ENCODE measurements around the gene PDE7B. TPM values are rescaled to one million over a fixed set of nuclear protein-coding genes. Genes with fewer than 3 reads are reported as not detected.

PDE7B gene
- total RNA-seq, 2 experiments from 2014 or later = not detected

DNA sequence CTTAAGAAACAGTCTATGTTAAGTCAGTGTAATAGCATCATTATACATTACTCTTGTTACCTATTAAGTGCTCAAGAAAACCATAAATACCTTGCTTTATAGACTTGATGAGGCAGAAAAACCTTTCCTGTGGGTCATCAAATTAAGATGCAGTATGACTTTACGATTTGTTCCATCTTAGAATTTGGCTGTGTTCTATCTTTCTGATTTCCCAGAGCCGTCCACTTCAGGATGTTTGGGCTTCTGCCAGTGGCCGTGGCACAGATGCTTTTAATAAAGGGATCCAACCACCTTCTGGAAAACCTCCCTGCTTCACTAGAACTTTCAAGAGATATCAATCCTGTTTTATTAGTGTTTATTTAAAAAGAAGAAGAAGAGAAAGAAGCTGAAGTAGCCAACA lies 71.2 kb downstream of the PDE7B start:
- intact Hi-C loops (cut with micrococcal nuclease; ENCODE audit: unreplicated experiment) = no loop called here
- no peaks in the 10 kb centered on the region for H3K9me2 ChIP-seq (ENCODE audit: insufficient read depth, low read length)
- no peaks in the 10 kb centered on the region for H4K20me1 ChIP-seq (ENCODE audit: insufficient read depth, low read length)
- no peak for DNase-seq (ENCODE audit: low spot score)
- H3K27ac ChIP-seq (ENCODE audit: low read depth, low read length, poor library complexity, severe bottlenecking) = no peak overlapping the region
- ChIA-PET POLR2A (interaction anchor here (0.5 kb wide), 1 partner anchor 252 kb away, joined by 3 read pairs; no protein-coding TSS in a partner anchor), CTCF (ENCODE audit: unreplicated experiment) (no interaction called here)
- no peaks in the 10 kb centered on the region for H3K4me1 ChIP-seq (ENCODE audit: insufficient read depth, low read length, poor library complexity, severe bottlenecking)
- H3K9me3 ChIP-seq (ENCODE audit: low read length) = no peaks in the 10 kb centered on the region
- no peak overlapping the region for H3K4me2 ChIP-seq (ENCODE audit: low read length)
- H2AFZ ChIP-seq (ENCODE audit: low read length) = no peak overlapping the region
- H3K36me3 ChIP-seq (ENCODE audit: insufficient read depth, low read length) = no peaks in the 10 kb centered on the region
- no peak overlapping the region for H3K4me3 ChIP-seq (ENCODE audit: low read depth, low read length, poor library complexity, severe bottlenecking)
- H3K79me2 ChIP-seq (ENCODE audit: insufficient read depth, low read depth, low read length) = no peaks in the 10 kb centered on the region
- TF ChIP-seq EZH2phosphoT487 (IDR thresholded peaks at IDR 0.05; ENCODE audit: borderline replicate concordance, low read depth, low read length) = no peak
- TF ChIP-seq, protein P1, sequence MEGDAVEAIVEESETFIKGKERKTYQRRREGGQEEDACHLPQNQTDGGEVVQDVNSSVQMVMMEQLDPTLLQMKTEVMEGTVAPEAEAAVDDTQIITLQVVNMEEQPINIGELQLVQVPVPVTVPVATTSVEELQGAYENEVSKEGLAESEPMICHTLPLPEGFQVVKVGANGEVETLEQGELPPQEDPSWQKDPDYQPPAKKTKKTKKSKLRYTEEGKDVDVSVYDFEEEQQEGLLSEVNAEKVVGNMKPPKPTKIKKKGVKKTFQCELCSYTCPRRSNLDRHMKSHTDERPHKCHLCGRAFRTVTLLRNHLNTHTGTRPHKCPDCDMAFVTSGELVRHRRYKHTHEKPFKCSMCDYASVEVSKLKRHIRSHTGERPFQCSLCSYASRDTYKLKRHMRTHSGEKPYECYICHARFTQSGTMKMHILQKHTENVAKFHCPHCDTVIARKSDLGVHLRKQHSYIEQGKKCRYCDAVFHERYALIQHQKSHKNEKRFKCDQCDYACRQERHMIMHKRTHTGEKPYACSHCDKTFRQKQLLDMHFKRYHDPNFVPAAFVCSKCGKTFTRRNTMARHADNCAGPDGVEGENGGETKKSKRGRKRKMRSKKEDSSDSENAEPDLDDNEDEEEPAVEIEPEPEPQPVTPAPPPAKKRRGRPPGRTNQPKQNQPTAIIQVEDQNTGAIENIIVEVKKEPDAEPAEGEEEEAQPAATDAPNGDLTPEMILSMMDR (conservative IDR thresholded peaks at IDR 0.05; ENCODE audit: low read length) = no peak
- BruUV-seq (replicated peaks) = no TSS peak

DNA sequence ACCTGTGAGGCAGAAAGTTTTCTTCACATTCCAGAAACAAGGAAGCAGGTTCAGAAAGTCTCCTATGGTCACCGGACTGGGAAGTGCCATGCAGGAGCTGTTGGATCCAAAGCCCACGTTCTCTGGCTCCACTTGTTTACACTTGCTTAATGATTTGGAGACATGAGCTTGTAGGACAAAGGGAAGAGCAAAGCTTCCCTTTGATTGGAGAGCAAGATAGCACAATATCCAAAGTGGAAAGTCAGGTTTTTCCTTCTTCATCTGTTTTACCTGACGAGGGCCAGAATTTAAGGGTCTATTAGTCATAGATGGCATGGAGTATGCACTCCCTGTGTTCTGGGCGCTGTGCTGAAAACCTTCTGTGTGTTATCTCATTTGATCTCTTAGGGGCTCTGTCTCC lies 81.2 kb downstream of the PDE7B start:
- H2AFZ ChIP-seq (ENCODE audit: low read length) = no peak overlapping the region
- no peaks in the 10 kb centered on the region for H3K9me3 ChIP-seq (ENCODE audit: low read length)
- H3K4me3 ChIP-seq (ENCODE audit: low read depth, low read length, poor library complexity, severe bottlenecking) = no peak overlapping the region
- intact Hi-C loops (cut with micrococcal nuclease; ENCODE audit: unreplicated experiment) = no loop called here
- no peaks in the 10 kb centered on the region for H3K4me1 ChIP-seq (ENCODE audit: insufficient read depth, low read length, poor library complexity, severe bottlenecking)
- TF ChIP-seq EZH2phosphoT487 (IDR thresholded peaks at IDR 0.05; ENCODE audit: borderline replicate concordance, low read depth, low read length) = no peak
- TF ChIP-seq, protein P1 (conservative IDR thresholded peaks at IDR 0.05; ENCODE audit: low read length) = no peak
- no peak for DNase-seq (ENCODE audit: low spot score)
- no peak overlapping the region for H3K4me2 ChIP-seq (ENCODE audit: low read length)
- H3K36me3 ChIP-seq (ENCODE audit: insufficient read depth, low read length) = no peaks in the 10 kb centered on the region
- no TSS peak for BruUV-seq (replicated peaks)
- CTCF ChIA-PET (ENCODE audit: unreplicated experiment) = no interaction called here
- H3K9me2 ChIP-seq (ENCODE audit: insufficient read depth, low read length) = no peaks in the 10 kb centered on the region
- no peaks in the 10 kb centered on the region for H3K79me2 ChIP-seq (ENCODE audit: insufficient read depth, low read depth, low read length)
- no peak overlapping the region for H3K27ac ChIP-seq (ENCODE audit: low read depth, low read length, poor library complexity, severe bottlenecking)
- no peaks in the 10 kb centered on the region for H4K20me1 ChIP-seq (ENCODE audit: insufficient read depth, low read length)
- POLR2A ChIA-PET = interaction anchor here (0.6 kb wide), 1 partner anchor 175 kb away, joined by 4 read pairs; no protein-coding TSS in a partner anchor

DNA sequence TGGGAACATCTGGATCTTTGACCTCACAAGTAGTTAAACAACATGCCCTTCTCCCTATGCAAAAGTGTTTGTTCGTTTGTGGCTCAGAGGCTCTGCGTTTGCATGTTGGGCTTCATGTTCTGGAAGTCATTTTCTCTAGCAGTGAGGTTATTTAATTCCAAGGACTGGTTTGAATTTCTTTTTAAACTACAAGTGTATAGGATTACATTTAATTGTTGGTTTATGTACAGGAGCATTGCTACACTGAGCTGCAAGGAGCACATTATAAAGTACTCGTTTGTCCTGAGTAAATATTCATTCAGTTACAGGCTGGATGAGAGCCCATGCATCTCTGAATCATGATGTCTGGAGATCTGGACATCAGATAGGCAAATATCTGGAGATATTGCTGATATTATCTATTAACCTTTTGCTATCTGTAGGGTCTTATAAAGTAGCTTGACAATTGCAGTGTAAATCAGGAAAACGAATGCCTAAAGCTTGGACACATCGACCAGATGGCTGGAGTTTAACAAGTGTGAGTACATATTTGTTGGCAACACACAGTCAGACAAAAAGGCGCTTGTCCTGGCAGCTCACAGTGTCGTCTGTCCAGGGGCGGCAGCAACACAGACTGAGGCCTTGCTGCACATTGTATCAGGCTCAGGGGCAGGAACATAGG lies 84.6 kb downstream of the PDE7B start:
- intact Hi-C loops (cut with micrococcal nuclease; ENCODE audit: unreplicated experiment) = no loop called here
- TF ChIP-seq EZH2phosphoT487 (IDR thresholded peaks at IDR 0.05; ENCODE audit: borderline replicate concordance, low read depth, low read length) = no peak
- TF ChIP-seq, protein P1 (conservative IDR thresholded peaks at IDR 0.05; ENCODE audit: low read length) = no peak
- H3K27ac ChIP-seq (ENCODE audit: low read depth, low read length, poor library complexity, severe bottlenecking) = no peak overlapping the region
- POLR2A ChIA-PET = interaction anchor here (0.6 to 0.8 kb wide), 2 partner anchors 91 to 767 kb away, joined by 3 to 4 read pairs; no protein-coding TSS in a partner anchor
- no peaks in the 10 kb centered on the region for H4K20me1 ChIP-seq (ENCODE audit: insufficient read depth, low read length)
- H3K4me3 ChIP-seq (ENCODE audit: low read depth, low read length, poor library complexity, severe bottlenecking) = no peak overlapping the region
- no peaks in the 10 kb centered on the region for H3K4me1 ChIP-seq (ENCODE audit: insufficient read depth, low read length, poor library complexity, severe bottlenecking)
- BruUV-seq (replicated peaks) = no TSS peak
- H3K4me2 ChIP-seq (ENCODE audit: low read length) = no peak overlapping the region
- DNase-seq (ENCODE audit: low spot score) = no peak
- H2AFZ ChIP-seq (ENCODE audit: low read length) = no peak overlapping the region
- no peaks in the 10 kb centered on the region for H3K79me2 ChIP-seq (ENCODE audit: insufficient read depth, low read depth, low read length)
- CTCF ChIA-PET (ENCODE audit: unreplicated experiment) = no interaction called here
- no peaks in the 10 kb centered on the region for H3K9me3 ChIP-seq (ENCODE audit: low read length)
- H3K36me3 ChIP-seq (ENCODE audit: insufficient read depth, low read length) = no peaks in the 10 kb centered on the region
- no peaks in the 10 kb centered on the region for H3K9me2 ChIP-seq (ENCODE audit: insufficient read depth, low read length)

Data from OCI-LY7 (cell line).